Mesenchymal stem cell (in vitro differentiated cells and primary cell): Measurements from ENCODE around the gene RNLS.

Experiments
- DNase-seq: peaks from one replicate; pipeline ENCODE4 v3.0.0-alpha.2; 2013
- H2AFZ ChIP-seq: one replicate; pipeline ENCODE4 v1.6.1; 2013; ENCODE audit warnings: low read depth, mild to moderate bottlenecking, control low read depth, inconsistent platforms, low read length, moderate library complexity
- H2AK5ac ChIP-seq: 2 replicates; pipeline ENCODE4 v1.6.1; 2013; ENCODE audit warnings: low read length, moderate library complexity, mild to moderate bottlenecking, inconsistent platforms; ENCODE audit not compliant: severe bottlenecking
- H2BK120ac ChIP-seq: one replicate; pipeline ENCODE4 v1.6.1; 2013; ENCODE audit warnings: low read depth, mild to moderate bottlenecking, inconsistent platforms, low read length, moderate library complexity
- H2BK12ac ChIP-seq, 2 experiments: one replicate each; pipeline ENCODE4 v1.6.1; 2013; ENCODE audit warnings: inconsistent platforms in 2 of 2, low read length in 2 of 2, mild to moderate bottlenecking in 2 of 2, moderate library complexity in 2 of 2, control low read depth in 1 of 2
- H2BK15ac ChIP-seq: one replicate; pipeline ENCODE4 v1.6.1; 2013; ENCODE audit warnings: mild to moderate bottlenecking, low read depth, inconsistent platforms; ENCODE audit not compliant: poor library complexity, severe bottlenecking
- H2BK5ac ChIP-seq: 2 replicates; pipeline ENCODE4 v1.6.1; 2013; ENCODE audit warnings: low read depth, mild to moderate bottlenecking, low read length, control low read depth, inconsistent platforms; ENCODE audit not compliant: poor library complexity, severe bottlenecking
- H3K14ac ChIP-seq, 2 experiments: one replicate each; pipeline ENCODE4 v1.6.1; 2013; ENCODE audit warnings: inconsistent platforms in 2 of 2, low read length in 2 of 2, control low read depth in 1 of 2, mild to moderate bottlenecking in 1 of 2, moderate library complexity in 1 of 2
- H3K18ac ChIP-seq, 2 experiments: one replicate each; pipeline ENCODE4 v1.6.1; 2013; ENCODE audit warnings: inconsistent platforms in 2 of 2, low read length in 2 of 2, control low read depth in 1 of 2, low read depth in 1 of 2, mild to moderate bottlenecking in 1 of 2
- H3K23ac ChIP-seq, 2 experiments: one replicate each; pipeline ENCODE4 v1.6.1; 2013; ENCODE audit warnings: inconsistent platforms in 2 of 2, low read length in 2 of 2, mild to moderate bottlenecking in 2 of 2, moderate library complexity in 2 of 2, control low read depth in 1 of 2
- H3K27ac ChIP-seq: 2 replicates; pipeline ENCODE4 v1.5.1; 2013; ENCODE audit warnings: mild to moderate bottlenecking, moderate library complexity, low read length, control low read depth, inconsistent platforms; ENCODE audit not compliant: poor library complexity, severe bottlenecking
- H3K27me3 ChIP-seq, 2 experiments: 2 replicates each; pipeline versions ENCODE4 v1.6.1 to v1.7.0; 2013; ENCODE audit warnings: low read length in 2 of 2, mild to moderate bottlenecking in 2 of 2, moderate library complexity in 2 of 2, control low read depth in 1 of 2, inconsistent platforms in 1 of 2; ENCODE audit not compliant: control insufficient read depth in 1 of 2, insufficient read depth in 1 of 2
- H3K36me3 ChIP-seq, 2 experiments: 2 replicates each; pipeline versions ENCODE4 v1.6.1 to v1.7.0; 2013; ENCODE audit warnings: low read length in 2 of 2, control low read depth in 1 of 2, inconsistent platforms in 1 of 2, low read depth in 1 of 2, mild to moderate bottlenecking in 1 of 2; ENCODE audit not compliant: insufficient read depth in 2 of 2, control insufficient read depth in 1 of 2
- H3K4ac ChIP-seq, 2 experiments: one replicate each; pipeline ENCODE4 v1.6.1; 2013; ENCODE audit warnings: inconsistent platforms in 2 of 2, low read length in 2 of 2, mild to moderate bottlenecking in 2 of 2, moderate library complexity in 2 of 2, control low read depth in 1 of 2, low read depth in 1 of 2
- H3K4me1 ChIP-seq: 2 replicates; pipeline ENCODE4 v1.6.1; 2013; ENCODE audit warnings: low read depth, low read length, control low read depth; ENCODE audit not compliant: control insufficient read depth, insufficient read depth
- H3K4me2 ChIP-seq: 2 replicates; pipeline ENCODE4 v1.6.1; 2013; ENCODE audit warnings: low read length, mild to moderate bottlenecking, inconsistent platforms; ENCODE audit not compliant: poor library complexity, severe bottlenecking
- H3K4me3 ChIP-seq, 2 experiments: 2 replicates each; pipeline versions ENCODE4 v1.5.1 to v1.7.0; 2013; ENCODE audit warnings: low read length in 2 of 2, mild to moderate bottlenecking in 2 of 2, control low read depth in 1 of 2, low read depth in 1 of 2; ENCODE audit not compliant: insufficient read depth in 1 of 2
- H3K79me1 ChIP-seq: replicated peaks from 2 replicates; pipeline ENCODE4 v1.6.1; 2013; ENCODE audit warnings: mild to moderate bottlenecking, control low read depth, low read length, inconsistent platforms; ENCODE audit not compliant: poor library complexity, severe bottlenecking
- H3K9ac ChIP-seq: 2 replicates; pipeline ENCODE4 v1.7.0; 2013; ENCODE audit warnings: mild to moderate bottlenecking, low read length, moderate library complexity
- H3K9me3 ChIP-seq: 2 replicates; pipeline ENCODE4 v1.7.0; 2013; ENCODE audit warnings: mild to moderate bottlenecking, low read length; ENCODE audit not compliant: control insufficient read depth
- H4K8ac ChIP-seq: one replicate; pipeline ENCODE4 v1.6.1; 2013; ENCODE audit warnings: inconsistent platforms, mild to moderate bottlenecking, low read length, moderate library complexity
- H4K91ac ChIP-seq: one replicate; pipeline ENCODE4 v1.6.1; 2013; ENCODE audit warnings: mild to moderate bottlenecking, low read length, inconsistent platforms
- WGBS: methylation state at CpG from one replicate; pipeline ENCODE4 v1.1.7; 2013; ENCODE audit warnings: mixed read lengths; 5-methylcytosine and 5-hydroxymethylcytosine counted together

RNLS gene

DNA sequence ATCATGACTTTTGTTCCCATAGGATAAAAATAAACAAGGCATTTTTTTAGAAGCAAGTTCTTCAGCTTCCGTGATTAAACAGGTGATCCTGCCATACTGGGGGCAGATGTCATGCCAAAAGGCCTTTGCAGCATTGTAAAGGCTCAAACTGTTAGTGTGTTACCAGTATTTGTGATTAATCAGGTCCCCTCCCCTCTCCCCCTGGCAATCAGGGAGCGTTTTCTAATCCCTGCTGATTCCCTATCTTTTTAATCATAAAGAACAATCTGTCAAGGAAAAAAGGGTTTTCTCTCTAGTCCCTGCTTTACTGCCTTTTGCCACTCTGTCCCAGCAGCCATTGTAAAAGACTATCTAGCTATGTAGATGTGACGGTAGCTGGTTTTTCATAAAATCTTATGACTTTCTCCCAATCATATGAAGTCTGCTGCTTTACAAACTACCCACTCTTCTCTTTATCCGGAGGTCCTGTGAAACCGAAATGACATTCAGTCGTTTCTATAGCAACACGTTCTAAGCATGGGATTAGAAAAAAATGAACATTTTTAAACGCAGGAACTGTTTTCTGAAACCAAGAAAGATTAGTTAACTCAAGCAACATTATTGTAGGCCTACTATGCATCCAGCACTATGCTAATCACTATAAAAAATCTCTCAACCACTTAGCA lies 210.9 kb downstream of the RNLS start:
- Histone ChIP-seq H3K9ac (no peak overlapping the region), H3K27me3 (no peaks in the 10 kb centered on the region), H4K91ac (no peak overlapping the region), H2AK5ac (no peak overlapping the region), H3K14ac (no peak overlapping the region), H3K18ac (no peak overlapping the region), H3K4ac (no peak overlapping the region), H3K4me1 (no peaks in the 10 kb centered on the region), H3K27ac (no peak overlapping the region), H2BK12ac (no peak overlapping the region), H3K36me3 (no peaks in the 10 kb centered on the region), H2BK5ac (no peak overlapping the region), H3K79me1 (no peaks in the 10 kb centered on the region), H2BK15ac (no peak overlapping the region), H3K4me2 (no peak overlapping the region), H2BK120ac (no peak overlapping the region), H4K8ac (no peak overlapping the region), H2AFZ (no peak overlapping the region), H3K23ac (no peak overlapping the region), H3K9me3 (no peaks in the 10 kb centered on the region), H3K4me3 (no peak overlapping the region)
- no peak for DNase-seq
- 86% methylated on average over 8 of the region's 8 CpGs for WGBS

DNA sequence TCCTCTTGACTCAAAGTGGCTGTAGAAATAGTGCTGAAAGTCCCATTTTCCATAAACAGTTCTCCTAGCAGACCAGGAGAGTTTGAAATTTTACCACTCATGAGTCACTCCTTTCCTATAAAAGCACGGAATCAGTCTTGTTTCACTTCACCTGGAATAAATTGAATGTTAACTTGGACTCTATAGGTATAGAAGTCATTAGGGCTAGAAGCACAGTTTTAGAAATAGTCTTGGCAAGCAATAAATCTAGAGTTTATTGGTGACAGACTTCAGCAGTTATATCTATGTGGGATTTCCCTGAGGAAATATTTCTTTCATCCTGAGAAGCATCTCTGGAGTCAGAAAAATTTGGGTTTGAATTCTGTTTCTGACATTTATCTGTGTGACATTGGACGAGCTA lies 212.4 kb downstream of the RNLS start:
- H3K27me3 ChIP-seq = no peaks in the 10 kb centered on the region
- H2BK120ac ChIP-seq = no peak overlapping the region
- DNase-seq = no peak
- no peak overlapping the region for H2BK12ac ChIP-seq
- WGBS = no CpG with 5 or more reads among the region's 2 CpGs
- no peak overlapping the region for H4K91ac ChIP-seq
- H3K4me2 ChIP-seq = no peak overlapping the region
- no peaks in the 10 kb centered on the region for H3K79me1 ChIP-seq
- H3K18ac ChIP-seq = no peak overlapping the region
- no peak overlapping the region for H4K8ac ChIP-seq
- H3K23ac ChIP-seq = no peak overlapping the region
- H2BK15ac ChIP-seq = no peak overlapping the region
- H3K36me3 ChIP-seq = no peaks in the 10 kb centered on the region
- no peak overlapping the region for H3K4ac ChIP-seq
- no peak overlapping the region for H2AFZ ChIP-seq
- no peaks in the 10 kb centered on the region for H3K9me3 ChIP-seq
- no peak overlapping the region for H2AK5ac ChIP-seq
- H3K14ac ChIP-seq = no peak overlapping the region
- H2BK5ac ChIP-seq = no peak overlapping the region
- H3K27ac ChIP-seq = no peak overlapping the region
- no peaks in the 10 kb centered on the region for H3K4me1 ChIP-seq
- H3K9ac ChIP-seq = no peak overlapping the region
- no peak overlapping the region for H3K4me3 ChIP-seq

DNA sequence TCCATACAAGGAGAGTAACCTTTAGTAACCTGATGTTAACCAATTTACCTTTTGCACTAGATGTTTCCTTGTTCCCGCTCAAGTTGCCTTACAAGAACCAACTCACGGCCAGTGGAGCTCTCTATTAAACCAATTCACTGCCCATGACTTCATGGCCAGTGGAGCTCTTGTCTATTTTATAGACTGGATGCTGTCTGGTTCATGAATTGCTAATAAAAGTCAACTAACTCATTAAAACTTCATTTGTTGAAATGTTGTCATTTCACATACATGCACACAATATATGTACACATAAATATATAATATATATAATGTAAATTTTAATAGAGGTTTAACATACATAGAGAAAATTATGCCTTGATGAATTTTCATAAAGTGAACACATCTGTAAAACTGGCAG lies 216.3 kb downstream of the RNLS start:
- H3K27me3 ChIP-seq = no peaks in the 10 kb centered on the region
- H4K8ac ChIP-seq = no peak overlapping the region
- H2AFZ ChIP-seq = no peak overlapping the region
- H2BK15ac ChIP-seq = no peak overlapping the region
- 85% methylated on average over 2 of the region's 2 CpGs for WGBS
- no peak overlapping the region for H3K9ac ChIP-seq
- H4K91ac ChIP-seq = no peak overlapping the region
- no peak overlapping the region for H3K18ac ChIP-seq
- H3K4ac ChIP-seq = no peak overlapping the region
- no peak overlapping the region for H2BK5ac ChIP-seq
- H2BK12ac ChIP-seq = no peak overlapping the region
- no peak overlapping the region for H3K27ac ChIP-seq
- H3K14ac ChIP-seq = no peak overlapping the region
- no peak for DNase-seq
- no peaks in the 10 kb centered on the region for H3K9me3 ChIP-seq
- no peak overlapping the region for H3K4me2 ChIP-seq
- H2AK5ac ChIP-seq = no peak overlapping the region
- no peak overlapping the region for H3K23ac ChIP-seq
- no peaks in the 10 kb centered on the region for H3K79me1 ChIP-seq
- H2BK120ac ChIP-seq = no peak overlapping the region
- H3K4me3 ChIP-seq = no peak overlapping the region
- H3K4me1 ChIP-seq = no peaks in the 10 kb centered on the region
- H3K36me3 ChIP-seq = no peaks in the 10 kb centered on the region

DNA sequence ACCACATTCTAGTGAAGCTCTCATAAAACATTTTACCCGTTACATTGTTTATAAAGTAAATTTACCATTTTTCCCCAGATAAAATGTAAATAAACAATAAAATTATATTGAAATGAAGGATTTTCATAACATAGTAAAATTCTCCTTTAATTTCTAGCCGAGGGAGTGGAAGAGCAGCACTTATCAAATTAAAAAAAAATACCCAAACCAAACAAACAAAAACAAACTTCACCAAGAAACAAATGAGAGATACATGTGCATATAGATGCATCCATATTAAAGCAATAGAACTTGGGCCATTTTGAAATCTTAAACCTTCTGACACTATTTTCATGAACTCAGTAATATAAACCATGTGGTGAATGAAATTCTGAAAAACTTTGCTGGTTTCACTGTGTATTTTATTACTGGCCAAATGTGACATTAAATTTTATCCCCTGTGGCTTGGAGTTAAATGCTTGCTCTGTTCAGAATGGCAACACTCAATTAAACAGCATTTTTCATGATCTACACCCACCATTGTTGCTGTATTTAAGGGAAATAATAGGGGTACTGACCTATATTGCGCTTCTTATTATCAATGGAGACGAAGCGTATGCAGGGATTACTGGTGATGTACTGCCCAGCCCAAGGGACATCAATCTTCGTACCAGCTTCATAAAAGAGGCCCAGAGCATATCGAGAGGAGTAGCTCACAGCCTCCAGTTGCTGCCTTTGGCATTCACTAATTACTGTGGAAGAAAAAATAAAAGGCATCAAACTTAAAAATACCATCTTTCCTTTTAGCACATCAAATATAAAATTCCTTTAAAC lies 220.9 kb downstream of the RNLS start:
- Histone ChIP-seq H3K27me3 (no peaks in the 10 kb centered on the region), H3K36me3 (no peaks in the 10 kb centered on the region), H3K23ac (no peak overlapping the region), H3K18ac (no peak overlapping the region), H3K4me3 (no peak overlapping the region), H3K9ac (no peak overlapping the region), H4K91ac (no peak overlapping the region), H3K27ac (no peak overlapping the region), H3K14ac (no peak overlapping the region), H2AK5ac (no peak overlapping the region), H2BK120ac (no peak overlapping the region), H2BK15ac (no peak overlapping the region), H2BK5ac (no peak overlapping the region), H4K8ac (no peak overlapping the region), H3K4me1 (no peaks in the 10 kb centered on the region), H2AFZ (no peak overlapping the region), H3K4ac (no peak overlapping the region), H3K79me1 (no peaks in the 10 kb centered on the region), H3K4me2 (no peak overlapping the region), H2BK12ac (no peak overlapping the region), H3K9me3 (no peaks in the 10 kb centered on the region)
- 97% methylated on average over 5 of the region's 7 CpGs for WGBS
- no peak for DNase-seq
